Right lobe of liver (tissue), 6 donors: ENCODE data around the gene SLC4A5. TPM values are rescaled to one million over a fixed set of nuclear protein-coding genes. Genes with fewer than 3 reads are reported as not detected.
A peak's percentile ranks its signal among the peaks of the same experiment; 100 is the strongest.

Source experiments
- ATAC-seq, 4 donors: fragments of 200-7000 bp; cut with Tn5 transposase; one replicate each; pipeline ENCODE4 v1.9.1; 2020; ENCODE audit warnings: mild to moderate bottlenecking in 4 of 4, moderate library complexity in 4 of 4
- DNase-seq, 3 donors: peaks; one replicate each; pipeline ENCODE4 v3.0.0-alpha.2; 2020
- H3K27ac ChIP-seq, 3 donors: fragments of 200-600 bp; one replicate each; pipeline ENCODE4 v1.8.0; 2022
- H3K27me3 ChIP-seq, 2 donors: fragments of 200-600 bp; one replicate each; pipeline ENCODE4 v1.8.0; 2022
- H3K36me3 ChIP-seq, 4 donors: fragments of 200-600 bp; sonication (generic) in 1 of 4; one replicate each; pipeline versions ENCODE4 v1.5.1 to v1.8.0; 2017 to 2022; ENCODE audit warnings: control low read depth in 1 of 4
- H3K4me1 ChIP-seq, 4 donors: fragments of 200-600 bp; sonication (generic) in 1 of 4; one replicate each; pipeline versions ENCODE4 v1.5.1 to v1.8.0; 2017 to 2022; ENCODE audit warnings: control low read depth in 1 of 4
- H3K4me3 ChIP-seq, 3 donors: fragments of 200-600 bp; one replicate each; pipeline ENCODE4 v1.8.0; 2022
- H3K9me3 ChIP-seq, 4 donors: fragments of 200-600 bp; sonication (generic) in 1 of 4; one replicate each; pipeline versions ENCODE4 v1.5.1 to v1.8.0; 2017 to 2022; ENCODE audit warnings: control low read depth in 1 of 4
- POLR2A ChIP-seq: fragments of 450-650 bp; IDR thresholded peaks from one replicate; pipeline ENCODE4 v1.6.1; 2017; ENCODE audit warnings: antibody characterized with exemption, mild to moderate bottlenecking
- WGBS: methylation state at CpG from one replicate; pipeline ENCODE4 v1.1.6; 2018; ENCODE audit warnings: low coverage, low lambda C conversion rate; ENCODE audit not compliant: insufficient coverage; ENCODE audit errors: missing lambda C conversion rate; 5-methylcytosine and 5-hydroxymethylcytosine counted together
- intact Hi-C, 2 donors: fragments of 100-400 bp; cut with DNase I; formaldehyde crosslinking; loops; one replicate each; pipeline versions ENCODE4 v1.11.2 to v1.14.1; 2022
- total RNA-seq, 6 experiments: library from RNA; depleted of rRNA in 2 of 6; stranded (reverse); fragments of >200 nt in 2 of 6; fragmentation: NEBNext Ultra II Directional in 3 of 6; extraction: Animal tissue kit (Norgen Biotek cat#: 25700) in 3 of 6; gene quantifications; one replicate each; pipeline versions ENCODE4 v1.1.0 to v1.2.4, GENCODE V29; 2016 to 2023
- TF ChIP-seq, protein P1 (sequence below), 4 donors: fragments of 200-600 bp in 3 of 4; fragments of 450-650 bp in 1 of 4; IDR thresholded peaks; one replicate each; pipeline versions ENCODE4 v1.5.1 to v1.8.0; 2016 to 2022; ENCODE audit warnings: antibody characterized with exemption in 4 of 4, mild to moderate bottlenecking in 2 of 4
- donor health status: DM: no; HTN: yes; CAD: no.
- donor health status: DM: no; HTN: no; CAD: no.
- donor health status: DM: no; HTN: no; CAD: no.
- donor health status: DM: no; HTN: yes; CAD: no.
- donor health status: DM: no; HTN: yes; CAD: no.

SLC4A5 gene
- total RNA-seq, 6 experiments from 2014 or later: 0.12 to 1.2 (median 0.68) TPM

DNA sequence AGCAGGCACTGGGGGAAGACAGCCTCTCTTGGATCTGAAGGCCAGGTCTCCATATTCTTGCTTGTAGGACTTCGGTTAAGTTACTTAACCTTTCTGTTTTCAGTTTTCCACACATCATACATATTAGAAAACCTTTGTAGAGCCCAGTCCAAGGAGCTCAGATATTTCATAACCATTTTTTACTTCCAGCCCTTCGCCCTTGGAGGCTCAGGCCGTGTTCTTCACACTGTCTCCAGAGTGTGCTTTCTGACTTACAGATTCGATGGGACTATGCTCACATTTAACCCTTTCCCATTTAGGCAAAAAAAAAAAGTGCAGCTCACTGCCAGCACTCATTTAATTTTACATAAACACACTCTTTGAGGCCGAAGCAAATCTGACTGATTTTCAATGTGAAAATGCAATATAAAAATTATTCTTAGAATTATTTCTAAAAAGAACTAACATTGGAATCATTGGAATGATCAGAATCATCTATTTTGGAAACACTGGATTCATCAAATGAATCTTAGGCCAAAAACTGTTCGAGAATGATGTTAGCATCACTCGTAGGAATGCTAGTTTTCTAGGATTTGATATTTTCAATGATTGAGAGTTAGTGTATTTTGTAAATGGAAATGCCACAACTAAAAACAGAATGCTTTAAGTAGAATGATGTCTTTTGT, 89.8 kb downstream of the SLC4A5 start:
- Histone ChIP-seq H3K4me1 (no peaks in the 10 kb centered on the region), H3K4me3 (no peak overlapping the region), H3K27me3 (no peaks in the 10 kb centered on the region), H3K9me3 (no peaks in the 10 kb centered on the region), H3K27ac (no peak overlapping the region), H3K36me3 (no peaks in the 10 kb centered on the region)
- DNase-seq: no peak
- WGBS: 70% methylated on average over 7 of the region's 7 CpGs
- TF ChIP-seq, protein P1, sequence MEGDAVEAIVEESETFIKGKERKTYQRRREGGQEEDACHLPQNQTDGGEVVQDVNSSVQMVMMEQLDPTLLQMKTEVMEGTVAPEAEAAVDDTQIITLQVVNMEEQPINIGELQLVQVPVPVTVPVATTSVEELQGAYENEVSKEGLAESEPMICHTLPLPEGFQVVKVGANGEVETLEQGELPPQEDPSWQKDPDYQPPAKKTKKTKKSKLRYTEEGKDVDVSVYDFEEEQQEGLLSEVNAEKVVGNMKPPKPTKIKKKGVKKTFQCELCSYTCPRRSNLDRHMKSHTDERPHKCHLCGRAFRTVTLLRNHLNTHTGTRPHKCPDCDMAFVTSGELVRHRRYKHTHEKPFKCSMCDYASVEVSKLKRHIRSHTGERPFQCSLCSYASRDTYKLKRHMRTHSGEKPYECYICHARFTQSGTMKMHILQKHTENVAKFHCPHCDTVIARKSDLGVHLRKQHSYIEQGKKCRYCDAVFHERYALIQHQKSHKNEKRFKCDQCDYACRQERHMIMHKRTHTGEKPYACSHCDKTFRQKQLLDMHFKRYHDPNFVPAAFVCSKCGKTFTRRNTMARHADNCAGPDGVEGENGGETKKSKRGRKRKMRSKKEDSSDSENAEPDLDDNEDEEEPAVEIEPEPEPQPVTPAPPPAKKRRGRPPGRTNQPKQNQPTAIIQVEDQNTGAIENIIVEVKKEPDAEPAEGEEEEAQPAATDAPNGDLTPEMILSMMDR (IDR thresholded peaks at IDR 0.05): no peak
- TF ChIP-seq POLR2A: no peak
- intact Hi-C loops: loop anchor here in 1 of 2 donors (10.0 kb wide), 1 partner anchor 91 kb away; the partner anchor contains the start of gene SLC4A5
- ATAC-seq: no peak

DNA sequence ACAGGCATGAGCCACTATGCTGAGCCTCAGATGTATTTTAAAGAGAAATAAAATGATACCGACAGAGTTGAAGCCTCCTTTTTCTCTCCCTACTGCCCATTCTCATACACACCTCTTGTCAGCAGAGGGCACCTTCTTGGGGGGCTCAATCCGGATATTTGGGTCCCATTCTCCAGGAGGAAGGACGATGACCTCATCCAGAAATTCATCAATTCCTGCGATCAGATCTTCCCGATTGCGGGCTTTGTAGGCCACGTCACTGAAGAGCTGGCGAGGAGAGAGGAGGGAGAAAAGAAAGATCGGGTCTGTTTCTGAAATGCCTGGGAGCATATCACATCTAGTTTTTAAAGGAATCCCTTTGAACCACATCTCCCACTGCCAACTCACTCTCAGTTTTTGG, 90.4 kb downstream of the SLC4A5 start:
- intact Hi-C loops: loop anchor here in 1 of 2 donors (10.0 kb wide), 1 partner anchor 92 kb away; the partner anchor contains the start of gene SLC4A5

DNA sequence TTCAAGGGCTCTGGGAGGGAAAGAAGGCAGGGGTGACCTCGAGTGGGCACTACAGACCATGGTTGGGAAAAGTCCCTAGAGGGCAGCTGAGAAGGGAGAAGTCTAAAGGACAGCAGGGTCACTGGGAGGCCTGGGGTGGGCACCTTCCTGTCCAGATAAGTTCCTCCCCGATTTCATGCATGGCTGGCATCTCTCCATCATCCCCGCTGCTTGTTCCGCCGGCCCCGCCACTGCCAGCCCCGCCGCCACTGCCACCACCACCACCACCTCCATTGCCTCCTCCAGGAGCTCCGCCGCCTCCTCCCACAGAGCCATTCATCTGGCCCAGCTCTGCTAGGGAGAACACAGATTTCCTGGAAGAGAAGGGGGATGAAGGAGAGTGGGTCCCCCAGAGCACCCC, 91.2 kb downstream of the SLC4A5 start:
- Histone ChIP-seq H3K4me1 (no peaks in the 10 kb centered on the region), H3K36me3 (no peaks in the 10 kb centered on the region), H3K27me3 (no peaks in the 10 kb centered on the region), H3K27ac (no peak overlapping the region), H3K4me3 (no peak overlapping the region), H3K9me3 (no peaks in the 10 kb centered on the region)
- ATAC-seq (no peak), DNase-seq (no peak)
- intact Hi-C loops: loop anchor here in 1 of 2 donors (10.0 kb wide), 1 partner anchor 93 kb away; the partner anchor contains the start of gene SLC4A5
- 83% methylated on average over 6 of the region's 10 CpGs for WGBS
- TF ChIP-seq, protein P1 (IDR thresholded peaks at IDR 0.05): no peak
- TF ChIP-seq POLR2A: no peak

More for the DNA sequence above, 90.4 kb downstream of the SLC4A5 start:
- Histone ChIP-seq H3K4me3 (no peak overlapping the region), H3K27me3 (no peaks in the 10 kb centered on the region), H3K36me3 (no peaks in the 10 kb centered on the region), H3K27ac (no peak overlapping the region), H3K4me1 (no peaks in the 10 kb centered on the region), H3K9me3 (no peaks in the 10 kb centered on the region)
- 74% methylated on average over 9 of the region's 9 CpGs for WGBS
- no peak for TF ChIP-seq POLR2A
- TF ChIP-seq, protein P1 (IDR thresholded peaks at IDR 0.05): no peak
- ATAC-seq: no peak
- DNase-seq: peak in 1 of 3 donors; percentile 5

DNA sequence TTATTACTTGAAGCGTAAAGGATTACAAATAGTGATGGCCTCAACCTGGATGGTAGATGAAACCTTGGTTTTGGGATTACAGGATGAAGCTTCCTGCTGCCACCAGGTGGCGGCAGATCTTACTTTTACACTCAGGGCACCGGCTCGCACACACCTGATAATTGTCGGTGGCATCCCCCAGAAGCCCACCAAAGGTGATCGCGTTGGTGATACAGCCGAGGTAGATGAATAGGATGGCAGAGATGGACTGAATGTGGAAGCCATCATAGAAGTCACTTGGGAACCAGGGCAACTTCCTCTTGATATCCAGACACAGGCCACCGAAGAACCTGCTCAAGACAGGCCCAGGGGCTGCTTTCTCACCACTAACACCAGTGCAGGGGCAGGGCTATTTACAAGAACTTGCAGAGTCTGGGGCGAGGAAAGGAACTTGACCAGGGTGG, 93.0 kb downstream of the SLC4A5 start:
- intact Hi-C loops: loop anchor here in 1 of 2 donors (10.0 kb wide), 1 partner anchor 95 kb away; the partner anchor contains the start of gene SLC4A5
- no peak overlapping the region for H3K27ac ChIP-seq
- WGBS: 12% methylated on average over 9 of the region's 10 CpGs
- no peaks in the 10 kb centered on the region for H3K4me1 ChIP-seq
- ATAC-seq: peak; percentile 67 to 84 (median 81)
- H3K27me3 ChIP-seq: no peaks in the 10 kb centered on the region
- no peaks in the 10 kb centered on the region for H3K9me3 ChIP-seq
- H3K4me3 ChIP-seq: no peak overlapping the region
- DNase-seq: peak in 1 of 3 donors; percentile 39
- TF ChIP-seq, protein P1 (IDR thresholded peaks at IDR 0.05): peak; percentile 62 to 84 (median 82)
- no peak for TF ChIP-seq POLR2A
- H3K36me3 ChIP-seq: no peaks in the 10 kb centered on the region
